Measurements from ENCODE around the gene GPR180.
"Not testable (repeated sequence)": the region's sequence is repeated elsewhere in the genome, so short reads cannot be mapped to it uniquely, and the experiment has no call there.

Gene GPR180

DNA sequence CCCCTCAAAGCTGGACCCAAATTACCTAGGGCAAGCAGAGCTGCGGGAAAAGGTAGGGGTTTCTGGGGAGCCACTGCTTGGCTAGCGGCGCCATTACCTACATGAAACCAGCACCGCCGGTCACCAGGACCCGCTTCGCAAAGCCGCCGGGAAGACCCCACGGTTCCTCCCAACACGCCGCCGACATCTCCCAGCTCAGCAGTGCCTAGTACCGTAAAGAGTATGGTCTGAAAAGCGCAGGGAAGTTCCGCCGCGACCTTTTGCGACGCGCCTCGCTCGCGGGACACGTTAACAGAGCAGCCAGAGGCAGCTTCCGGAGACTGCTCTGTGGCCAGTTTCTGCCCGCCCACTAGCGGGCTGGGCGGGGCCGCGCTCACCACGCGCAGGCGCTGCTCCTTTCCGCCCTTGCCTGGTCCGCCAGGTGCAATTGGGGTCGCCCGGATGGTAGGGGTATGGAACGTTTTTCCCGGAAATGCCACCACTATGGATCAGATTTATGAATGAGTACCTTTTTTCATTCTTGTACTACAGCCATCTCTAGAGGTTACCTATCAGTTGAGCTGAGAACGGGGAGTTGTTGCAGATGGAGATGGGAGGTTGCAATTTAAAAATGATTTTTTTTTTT lies 5.6 kb upstream of the GPR180 start, which contains the start of gene TGDS:
Gene TGDS, minus strand, starts transcription at position 203 of the 625 bp plus-strand sequence. Its CDS starts 16 bp downstream, at position 187.
- peak; percentile 53 to 74 (median 71) for DNase-seq (ENCODE audit: low read depth in 2 of 3, low spot score in 2 of 3)

DNA sequence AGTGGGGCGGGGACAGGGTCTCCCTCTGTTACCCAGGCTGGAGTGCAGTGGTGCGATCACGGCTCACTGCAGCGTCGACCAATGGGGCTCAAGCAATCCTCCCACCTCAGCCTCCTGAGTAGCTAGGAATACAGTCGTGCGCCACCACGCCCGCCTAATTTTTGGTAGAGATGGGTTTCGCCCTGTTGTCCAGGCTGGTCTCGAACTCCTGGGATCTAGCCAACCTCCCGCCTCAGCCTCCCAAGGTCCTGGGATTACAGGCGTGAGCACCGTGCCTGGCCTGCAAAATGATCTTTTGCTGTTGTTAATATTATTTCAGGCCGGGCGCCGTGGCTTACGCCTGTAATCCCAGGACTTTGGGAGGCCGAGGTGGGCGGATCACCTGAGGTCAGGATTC lies 5.1 kb upstream of the GPR180 start:
- DNase-seq (ENCODE audit: low read depth in 2 of 3, low spot score in 2 of 3): no peak

DNA sequence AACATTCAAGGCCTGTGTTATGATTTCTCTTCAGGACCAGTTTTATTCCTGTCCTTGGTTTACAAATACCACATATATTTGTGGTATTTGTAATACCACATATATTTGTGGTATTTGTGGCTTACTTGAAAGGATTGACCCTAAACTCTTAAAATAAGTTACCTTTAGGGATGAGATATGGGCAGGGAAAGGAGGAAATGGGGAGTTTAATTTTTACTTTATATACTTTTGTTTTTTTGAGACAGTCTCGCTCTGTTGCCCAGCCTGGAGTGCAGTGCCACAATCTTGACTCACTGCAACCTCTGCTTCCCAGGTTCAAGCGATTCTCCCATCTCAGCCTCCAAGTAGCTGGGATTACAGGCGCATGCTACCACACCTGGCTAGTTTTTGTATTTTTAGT lies 3.4 kb upstream of the GPR180 start:
- DNase-seq (ENCODE audit: low read depth in 2 of 3, low spot score in 2 of 3): no peak

DNA sequence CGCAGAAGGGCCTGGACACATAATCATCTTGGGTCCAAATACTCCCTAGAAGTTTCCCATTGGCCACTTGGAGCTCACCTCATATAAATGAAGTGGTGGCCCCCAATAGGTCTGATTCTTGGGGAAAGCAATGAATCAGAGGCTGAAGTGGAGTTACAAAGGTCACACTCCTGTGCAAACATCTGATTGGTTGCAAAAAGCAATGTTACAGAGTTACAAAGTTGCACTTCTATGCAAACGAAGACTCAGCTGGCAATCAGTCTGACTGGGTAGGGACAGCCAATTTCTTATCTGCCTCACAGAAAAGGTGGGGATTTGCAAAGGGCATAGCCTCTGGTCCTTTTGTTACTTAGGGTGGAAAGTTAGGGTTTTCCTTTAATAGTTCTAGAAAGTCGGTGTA lies 1.8 kb upstream of the GPR180 start:
- DNase-seq (ENCODE audit: low read depth in 2 of 3, low spot score in 2 of 3): no peak

- DNase-seq (ENCODE audit: low read depth in 2 of 3, low spot score in 2 of 3): no peak
Measured at GRCh38 chr13:94602467-94602866, 810 bp downstream of the GPR180 start.

GRCh38 chr13:94607056-94607455 lies 5.4 kb downstream of the GPR180 start:
- no peak for DNase-seq (ENCODE audit: low read depth in 2 of 3, low spot score in 2 of 3)

- no peak for DNase-seq (ENCODE audit: low read depth in 2 of 3, low spot score in 2 of 3)
Measured at GRCh38 chr13:94607939-94608338, 6.3 kb downstream of the GPR180 start.

GRCh38 chr13:94608586-94608985 lies 6.9 kb downstream of the GPR180 start:
- DNase-seq (ENCODE audit: low read depth in 2 of 3, low spot score in 2 of 3): no peak

DNA sequence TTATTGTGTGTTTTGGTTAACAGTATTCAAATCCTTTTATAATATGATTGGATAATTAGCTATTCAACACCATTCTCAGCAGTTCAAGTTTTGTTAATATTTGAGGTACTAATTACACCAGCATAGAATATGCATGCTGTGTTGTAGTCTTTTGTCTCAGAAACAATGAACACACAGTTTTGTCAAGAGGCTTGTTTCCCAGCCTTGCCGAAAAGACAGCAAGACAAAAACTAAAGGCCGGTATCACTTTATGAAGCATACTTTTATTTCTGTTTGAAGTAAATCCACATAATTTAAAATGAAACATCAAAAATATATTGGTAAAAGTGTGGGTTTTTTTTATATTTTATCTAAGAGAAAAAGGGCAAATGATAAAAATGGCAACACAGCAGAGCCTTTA lies 7.5 kb downstream of the GPR180 start:
- no peak for DNase-seq (ENCODE audit: low read depth in 2 of 3, low spot score in 2 of 3)

DNA sequence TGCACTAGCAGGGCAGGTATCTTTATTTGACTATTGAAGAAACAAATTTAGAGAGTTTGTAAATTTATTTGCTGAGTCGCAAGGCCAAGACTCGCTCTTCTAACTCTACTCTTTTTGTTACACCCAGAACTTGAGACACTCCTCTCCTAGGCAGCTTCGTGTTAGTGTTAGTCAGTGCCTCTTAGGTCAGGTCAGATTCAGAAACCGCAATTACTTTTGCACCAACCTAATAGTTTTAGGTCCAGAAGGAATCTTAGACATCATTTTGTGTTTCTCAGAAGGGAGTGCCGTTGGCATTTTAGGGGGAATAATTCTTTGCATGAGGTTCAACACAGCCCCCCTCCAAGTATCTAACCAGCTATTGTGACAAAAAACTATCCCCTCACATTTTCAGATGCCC lies 8.8 kb downstream of the GPR180 start:
- no peak for DNase-seq (ENCODE audit: low read depth in 2 of 3, low spot score in 2 of 3)

- DNase-seq (ENCODE audit: low read depth in 2 of 3, low spot score in 2 of 3): no peak
Measured at GRCh38 chr13:94612050-94612449, 10.4 kb downstream of the GPR180 start.

DNA sequence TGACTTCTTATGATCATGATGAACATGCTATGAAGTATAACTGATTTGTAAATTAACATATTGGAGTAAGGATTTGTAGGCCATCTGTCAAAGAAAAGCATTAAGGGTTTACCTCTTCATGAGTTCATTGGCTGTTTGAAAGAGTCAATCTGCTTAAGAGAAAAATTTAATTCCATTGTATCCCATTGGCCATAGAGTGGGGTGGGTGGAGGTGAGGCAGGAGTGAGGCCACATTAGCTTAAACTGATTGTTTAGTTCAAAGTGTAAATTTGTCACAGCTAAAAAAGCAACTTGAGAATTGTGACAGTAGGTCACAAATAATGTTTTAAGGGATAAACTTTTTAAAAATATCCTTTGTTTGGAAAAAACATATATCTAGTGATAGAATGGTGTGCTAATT lies 11.4 kb downstream of the GPR180 start:
- no peak for DNase-seq (ENCODE audit: low read depth in 2 of 3, low spot score in 2 of 3)

DNA sequence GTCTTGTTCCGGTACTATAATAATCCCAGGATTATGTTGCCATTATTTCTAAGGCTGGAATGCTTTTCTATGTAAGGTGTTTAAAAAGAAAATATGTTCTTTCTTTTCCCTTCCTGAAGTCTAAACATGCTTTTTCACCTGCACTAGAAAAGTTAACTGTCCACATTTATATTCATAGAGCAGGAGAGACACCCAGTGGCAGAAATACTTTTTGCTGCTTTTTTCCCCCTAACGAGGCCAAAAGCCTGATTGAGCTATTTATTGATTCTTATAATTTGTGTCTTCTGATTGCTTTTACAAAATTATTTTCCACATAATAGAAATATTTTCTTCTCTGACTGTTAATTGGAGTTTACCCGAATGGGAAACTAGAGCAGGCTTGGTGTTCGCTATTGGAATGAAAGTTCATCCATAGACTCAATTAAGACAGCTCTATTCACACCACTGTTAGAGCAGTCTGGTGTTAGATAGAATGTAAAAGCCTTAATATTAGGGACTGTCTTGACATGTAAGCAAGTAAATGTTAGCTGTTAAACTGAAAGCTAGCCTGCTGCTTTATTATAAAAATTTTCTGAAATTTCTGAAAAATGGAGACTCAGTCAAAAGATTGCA lies 15.8 kb downstream of the GPR180 start:
- no peak for DNase-seq (ENCODE audit: low read depth in 2 of 3, low spot score in 2 of 3)

DNA sequence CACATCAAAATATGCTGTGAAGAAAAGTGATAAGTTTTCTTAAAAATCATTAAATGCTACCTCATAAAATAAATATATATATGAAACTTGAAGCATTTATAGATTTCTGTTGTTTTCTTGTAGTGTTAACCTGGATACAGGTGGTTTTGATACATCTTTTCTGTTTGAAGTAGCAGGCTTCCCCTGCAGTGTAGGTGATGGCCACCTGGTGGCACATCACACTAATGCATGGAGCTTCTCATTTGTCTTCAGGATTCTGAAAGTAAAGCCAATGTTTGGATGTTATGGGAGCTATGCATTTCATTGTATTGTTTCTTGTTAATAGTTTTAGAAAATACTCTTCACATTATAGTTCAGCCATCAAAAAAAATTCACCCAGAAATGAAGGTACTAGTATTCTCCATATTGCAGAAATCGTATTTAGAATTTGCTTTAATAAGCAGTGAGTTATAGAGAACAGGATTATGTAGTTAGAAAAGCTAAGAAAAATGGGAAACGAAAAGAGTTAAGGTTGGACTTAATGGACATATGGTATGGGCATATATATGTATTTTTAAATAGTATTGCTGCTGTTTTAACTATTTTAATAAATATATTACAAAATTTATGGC lies 18.7 kb downstream of the GPR180 start:
- DNase-seq (ENCODE audit: low read depth in 2 of 3, low spot score in 2 of 3): no peak

GRCh38 chr13:94622344-94622743 lies 20.7 kb downstream of the GPR180 start:
- DNase-seq (ENCODE audit: low read depth in 2 of 3, low spot score in 2 of 3): no peak

GRCh38 chr13:94623316-94623715 lies 21.7 kb downstream of the GPR180 start:
- DNase-seq (ENCODE audit: low read depth in 2 of 3, low spot score in 2 of 3): no peak

- no peak for DNase-seq (ENCODE audit: low read depth in 2 of 3, low spot score in 2 of 3)
Measured at GRCh38 chr13:94630858-94631257, 29.2 kb downstream of the GPR180 start.

DNA sequence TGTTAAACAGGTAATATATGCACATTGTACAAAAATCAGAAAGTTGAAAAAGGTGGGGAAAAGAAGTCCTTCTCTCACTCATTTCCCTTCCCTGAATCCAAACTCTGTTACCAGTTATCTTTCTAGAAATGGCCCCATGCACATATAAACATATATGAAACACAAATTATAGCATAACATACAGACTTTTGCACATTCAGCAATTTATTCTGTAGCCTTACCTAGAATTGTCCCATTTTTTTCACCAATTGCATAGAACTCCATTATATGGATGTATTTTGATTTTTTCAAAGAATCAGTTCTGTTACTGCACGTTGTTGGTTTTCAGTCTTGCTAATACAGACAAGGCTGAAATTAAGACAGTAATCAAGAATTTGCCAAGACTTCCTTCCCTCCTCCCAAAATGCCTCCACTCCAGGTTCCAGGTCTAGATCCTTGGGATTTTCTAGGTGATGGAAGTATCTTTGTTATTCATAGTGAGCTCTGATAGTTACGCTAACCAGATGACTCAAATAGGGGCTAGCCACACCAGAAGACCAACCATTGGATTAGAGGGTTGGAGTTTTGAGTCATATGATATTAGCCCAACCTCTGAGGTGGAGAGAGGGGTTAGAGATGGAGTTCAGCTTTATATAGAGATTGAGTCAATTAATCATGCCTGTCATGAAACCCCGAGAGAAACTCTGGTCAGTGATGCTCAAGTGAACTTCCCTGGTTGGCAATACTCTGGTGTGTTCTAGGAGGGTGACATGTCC lies 30.7 kb downstream of the GPR180 start:
- no peak for DNase-seq (ENCODE audit: low read depth in 2 of 3, low spot score in 2 of 3)

GRCh38 chr13:94636096-94636495 lies 34.4 kb downstream of the GPR180 start:
- not testable (repeated sequence) for DNase-seq (ENCODE audit: low read depth in 2 of 3, low spot score in 2 of 3)

- DNase-seq (ENCODE audit: low read depth in 2 of 3, low spot score in 2 of 3): no peak
Measured at GRCh38 chr13:94636942-94637578, 35.4 kb downstream of the GPR180 start.

DNA sequence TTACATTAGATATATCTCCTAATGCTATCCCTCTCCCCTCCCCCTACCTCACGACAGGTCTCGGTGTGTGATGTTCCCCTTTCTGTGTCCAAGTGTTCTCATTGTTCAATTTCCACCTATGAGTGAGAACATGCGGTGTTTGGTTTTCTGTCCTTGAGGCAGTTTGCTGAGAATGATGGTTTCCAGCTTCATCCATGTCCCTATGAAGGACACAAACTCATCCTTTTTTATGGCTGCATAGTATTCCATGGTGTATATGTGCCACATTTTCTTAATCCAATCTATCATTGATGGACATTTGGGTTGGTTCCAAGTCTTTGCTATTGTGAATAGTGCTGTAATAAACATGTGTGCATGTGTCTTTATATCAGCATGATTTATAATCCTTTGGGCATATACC lies 36.0 kb downstream of the GPR180 start:
- DNase-seq (ENCODE audit: low read depth in 2 of 3, low spot score in 2 of 3): not testable (repeated sequence)

Measured in activated CD8-positive, alpha-beta memory T cell treated with anti-CD3 and anti-CD28 coated beads for 48 hours (primary cell).